Fibroblast of skin of left biceps (primary cell): Measurements from ENCODE around the gene RADX.
"Not testable (repeated sequence)": the region's sequence is repeated elsewhere in the genome, so short reads cannot be mapped to it uniquely, and the experiment has no call there.

Experiments
- DNase-seq, 2 experiments: peaks; one replicate each; pipeline ENCODE4 v3.0.0-alpha.2; 2013; ENCODE audit warnings: low read depth in 2 of 2

The RADX gene

GRCh38 chrX:106611679-106612392 lies at the start of gene RADX:
Gene RADX (plus strand): TSS chrX:106611978. CDS start chrX:106612081, 103 bp downstream.
- DNase-seq: peak; percentile 13 to 18

GRCh38 chrX:106564986-106565385 lies 46.8 kb upstream of the RADX start:
- DNase-seq: no peak

GRCh38 chrX:106566362-106566761 lies 45.4 kb upstream of the RADX start:
- DNase-seq: no peak

GRCh38 chrX:106581856-106582255 lies 29.9 kb upstream of the RADX start:
- DNase-seq: no peak

- no peak for DNase-seq
Measured at GRCh38 chrX:106585478-106585877, 26.3 kb upstream of the RADX start.

GRCh38 chrX:106588801-106589200 lies 23.0 kb upstream of the RADX start:
- no peak for DNase-seq

GRCh38 chrX:106599411-106599810 lies 12.4 kb upstream of the RADX start:
- DNase-seq: no peak

GRCh38 chrX:106606571-106606970 lies 5.2 kb upstream of the RADX start:
- no peak for DNase-seq

- DNase-seq: no peak
Measured at GRCh38 chrX:106608016-106608415, 3.8 kb upstream of the RADX start.

GRCh38 chrX:106611317-106611678 lies 480 bp upstream of the RADX start:
- no peak for DNase-seq

GRCh38 chrX:106612393-106612763 lies 600 bp downstream of the RADX start:
- DNase-seq: no peak

GRCh38 chrX:106613277-106613676 lies 1.5 kb downstream of the RADX start:
- no peak for DNase-seq

GRCh38 chrX:106615041-106615440 lies 3.3 kb downstream of the RADX start:
- no peak for DNase-seq

- DNase-seq: no peak
Measured at GRCh38 chrX:106619797-106620196, 8.0 kb downstream of the RADX start.

GRCh38 chrX:106621836-106622235 lies 10.1 kb downstream of the RADX start:
- no peak for DNase-seq

- DNase-seq: no peak
Measured at GRCh38 chrX:106626789-106627188, 15.0 kb downstream of the RADX start.

- DNase-seq: no peak
Measured at GRCh38 chrX:106631615-106632014, 19.8 kb downstream of the RADX start.

GRCh38 chrX:106649523-106650428 lies 38.0 kb downstream of the RADX start:
- no peak for DNase-seq

- DNase-seq: not testable (repeated sequence)
Measured at GRCh38 chrX:106653625-106654024, 41.8 kb downstream of the RADX start.

GRCh38 chrX:106670631-106671030 lies 58.9 kb downstream of the RADX start:
- no peak for DNase-seq

GRCh38 chrX:106672527-106672926 lies 60.7 kb downstream of the RADX start:
- DNase-seq: no peak

GRCh38 chrX:106680716-106681115 lies 68.9 kb downstream of the RADX start:
- DNase-seq: no peak

GRCh38 chrX:106684207-106684606 lies 72.4 kb downstream of the RADX start:
- DNase-seq: no peak
